H1 (cell line): Measurements from ENCODE around the gene AP1S3. TPM values are rescaled to one million over a fixed set of nuclear protein-coding genes. Genes with fewer than 3 reads are reported as not detected.

ENCODE experiments used
- CTCF ChIA-PET: fragments of 300-600 bp; sonication (Branson Sonifier 250); formaldehyde crosslinking; loops from one replicate; lab custom pipeline; 2021; ENCODE audit not compliant: partially characterized antibody; lab: Charles Lee
- POLR2A ChIA-PET: fragments of 300-600 bp; sonication (Branson Sonifier 250); formaldehyde crosslinking; loops from one replicate; lab custom pipeline; 2021; ENCODE audit warnings: inconsistent platforms; ENCODE audit not compliant: partially characterized antibody; lab: Charles Lee
- DNase-seq, 2 experiments: peaks; one replicate each; pipeline versions ENCODE4 v3.0.0 to v3.0.0-alpha.2; 2010 to 2022; ENCODE audit warnings: low spot score in 2 of 2, low read depth in 1 of 2, mixed read lengths in 1 of 2
- FAIRE-seq: peaks from 2 replicates; lab custom pipeline; 2011; peaks lifted over from hg19 to GRCh38; lab: Jason Lieb, UNC
- H2AFZ ChIP-seq: 2 replicates; pipeline ENCODE4 v1.8.1; 2012; ENCODE audit warnings: low read length, inconsistent platforms
- H2AK5ac ChIP-seq: 2 replicates; pipeline ENCODE4 v1.6.1; 2013; ENCODE audit warnings: low read depth, low read length
- H2BK120ac ChIP-seq: replicated peaks from 2 replicates; pipeline ENCODE3; 2013; ENCODE audit warnings: low read depth, low read length, inconsistent platforms
- H2BK12ac ChIP-seq: 2 replicates; pipeline ENCODE4 v1.6.1; 2013; ENCODE audit warnings: low read depth, low read length
- H2BK15ac ChIP-seq: 2 replicates; pipeline ENCODE4 v1.6.1; 2013; ENCODE audit warnings: low read length
- H2BK20ac ChIP-seq: 2 replicates; pipeline ENCODE4 v1.6.1; 2013; ENCODE audit warnings: low read length
- H2BK5ac ChIP-seq: 2 replicates; pipeline ENCODE4 v1.6.1; 2013; ENCODE audit warnings: low read depth, low read length
- H3K14ac ChIP-seq: 2 replicates; pipeline ENCODE4 v1.6.1; 2013; ENCODE audit warnings: inconsistent platforms; ENCODE audit not compliant: insufficient read length
- H3K18ac ChIP-seq: 2 replicates; pipeline ENCODE4 v1.6.1; 2013; ENCODE audit warnings: low read length; ENCODE audit errors: extremely low read depth
- H3K23ac ChIP-seq: 2 replicates; pipeline ENCODE4 v1.6.1; 2013; ENCODE audit warnings: inconsistent platforms; ENCODE audit not compliant: insufficient read length
- H3K23me2 ChIP-seq: 2 replicates; pipeline ENCODE4 v1.6.1; 2013; ENCODE audit warnings: low read depth, low read length
- H3K27ac ChIP-seq: 2 replicates; pipeline ENCODE4 v1.6.1; 2011; ENCODE audit warnings: low read depth, low read length, inconsistent platforms
- H3K27me3 ChIP-seq, 4 experiments: replicated peaks in 1 of 4; 1 replicate in 1 of 4; 2 replicates in 3 of 4; pipeline versions ENCODE4 v1.6.1 to v1.8.1; 2011 to 2013; ENCODE audit warnings: low read length in 3 of 4, mild to moderate bottlenecking in 3 of 4, inconsistent platforms in 2 of 4, mixed read lengths in 2 of 4, moderate library complexity in 1 of 4; ENCODE audit not compliant: control insufficient read depth in 3 of 4, insufficient read depth in 3 of 4; ENCODE audit errors: extremely low read depth in 1 of 4
- H3K36me3 ChIP-seq, 4 experiments: 2 replicates each; pipeline versions ENCODE4 v1.6.1 to v1.8.1; 2011 to 2013; ENCODE audit warnings: mild to moderate bottlenecking in 4 of 4, low read length in 3 of 4, moderate library complexity in 2 of 4, control low read depth in 1 of 4, inconsistent platforms in 1 of 4; ENCODE audit not compliant: insufficient read depth in 4 of 4, control insufficient read depth in 2 of 4
- H3K4ac ChIP-seq: replicated peaks from 2 replicates; pipeline ENCODE3; 2013; ENCODE audit warnings: low read length, low read depth, mixed read lengths, inconsistent platforms; ENCODE audit not compliant: insufficient read length
- H3K4me1 ChIP-seq, 4 experiments: replicated peaks in 1 of 4; 1 replicate in 1 of 4; 2 replicates in 3 of 4; pipeline versions ENCODE4 v1.6.1 to v1.8.1; 2011 to 2013; ENCODE audit warnings: low read length in 3 of 4, inconsistent platforms in 2 of 4, mixed read lengths in 1 of 4; ENCODE audit not compliant: insufficient read depth in 4 of 4, control insufficient read depth in 3 of 4
- H3K4me2 ChIP-seq, 2 experiments: 2 replicates each; pipeline versions ENCODE4 v1.6.1 to v1.8.1; 2011 to 2013; ENCODE audit warnings: low read depth in 2 of 2, low read length in 2 of 2, control low read depth in 1 of 2, inconsistent platforms in 1 of 2, mild to moderate bottlenecking in 1 of 2; ENCODE audit not compliant: insufficient read depth in 1 of 2
- H3K4me3 ChIP-seq, 4 experiments: fragments of 200-600, 300-600 bp in 1 of 4; sonication (generic), shearing (Covaris generic), sonication (Bioruptor Twin) in 1 of 4; 2 replicates each; pipeline versions ENCODE4 v1.5.1 to v1.8.1; 2011 to 2016; ENCODE audit warnings: low read length in 4 of 4, low read depth in 3 of 4, control low read depth in 2 of 4, inconsistent platforms in 2 of 4, mild to moderate bottlenecking in 2 of 4, mixed read lengths in 1 of 4, moderate library complexity in 1 of 4; ENCODE audit not compliant: insufficient read depth in 2 of 4; ENCODE audit errors: extremely low read depth in 1 of 4
- H3K56ac ChIP-seq: replicated peaks from 2 replicates; pipeline ENCODE3; 2013; ENCODE audit warnings: low read depth, mild to moderate bottlenecking, mixed read lengths, low read length, inconsistent platforms; ENCODE audit not compliant: insufficient read length
- H3K79me1 ChIP-seq: 2 replicates; pipeline ENCODE4 v1.6.1; 2013; ENCODE audit warnings: low read depth, low read length, control low read depth
- H3K79me2 ChIP-seq, 2 experiments: 2 replicates each; pipeline versions ENCODE4 v1.6.1 to v1.8.1; 2012 to 2013; ENCODE audit warnings: low read length in 2 of 2, mild to moderate bottlenecking in 2 of 2, inconsistent platforms in 1 of 2; ENCODE audit not compliant: insufficient read depth in 2 of 2, control insufficient read depth in 1 of 2
- H3K9ac ChIP-seq, 4 experiments: replicated peaks in 1 of 4; 1 replicate in 1 of 4; 2 replicates in 3 of 4; pipeline versions ENCODE4 v1.6.1 to v1.8.1; 2011 to 2013; ENCODE audit warnings: low read depth in 3 of 4, low read length in 3 of 4, control low read depth in 2 of 4, mild to moderate bottlenecking in 2 of 4, moderate library complexity in 2 of 4, inconsistent platforms in 1 of 4; ENCODE audit errors: extremely low read depth in 1 of 4
- H3K9me3 ChIP-seq, 2 experiments: 2 replicates each; pipeline versions ENCODE4 v1.6.1 to v1.8.1; 2012 to 2013; ENCODE audit warnings: mild to moderate bottlenecking in 2 of 2, moderate library complexity in 2 of 2, control low read depth in 1 of 2, inconsistent platforms in 1 of 2, low read depth in 1 of 2, low read length in 1 of 2, mixed read lengths in 1 of 2; ENCODE audit not compliant: insufficient read depth in 2 of 2
- H4K20me1 ChIP-seq, 2 experiments: replicated peaks in 1 of 2; 2 replicates each; pipeline versions ENCODE3 to v1.8.1; 2011 to 2013; ENCODE audit warnings: inconsistent platforms in 2 of 2, low read length in 2 of 2, mild to moderate bottlenecking in 1 of 2; ENCODE audit not compliant: insufficient read depth in 2 of 2, control insufficient read depth in 1 of 2
- H4K5ac ChIP-seq: 2 replicates; pipeline ENCODE4 v1.6.1; 2013; ENCODE audit warnings: low read length, low read depth, mixed read lengths, inconsistent platforms; ENCODE audit not compliant: insufficient read length
- H4K8ac ChIP-seq: 2 replicates; pipeline ENCODE4 v1.8.0; 2013; ENCODE audit warnings: mild to moderate bottlenecking, moderate library complexity, low read length, inconsistent platforms; ENCODE audit not compliant: insufficient read depth; ENCODE audit errors: extremely low read depth
- H4K91ac ChIP-seq: replicated peaks from 2 replicates; pipeline ENCODE3; 2013; ENCODE audit warnings: low read length, mixed read lengths, inconsistent platforms; ENCODE audit not compliant: insufficient read length
- RBBP5 ChIP-seq: IDR thresholded peaks from 2 replicates; pipeline ENCODE4 v1.7.1; 2012; ENCODE audit warnings: low read depth, mild to moderate bottlenecking, inconsistent platforms, low read length, moderate library complexity, borderline replicate concordance
- WGBS, 2 experiments: shearing (Covaris generic) in 1 of 2; methylation state at CpG; one replicate each; pipeline versions ENCODE4 v1.1.6 to v1.1.7; 2013 to 2015; ENCODE audit warnings: low lambda C conversion rate in 2 of 2, mixed read lengths in 2 of 2, inconsistent platforms in 1 of 2, low coverage in 1 of 2, missing lambda C conversion rate in 1 of 2; ENCODE audit not compliant: insufficient replicate concordance in 2 of 2, insufficient coverage in 1 of 2, insufficient read length in 1 of 2; ENCODE audit errors: extremely low coverage in 1 of 2, missing lambda C conversion rate in 1 of 2; 5-methylcytosine and 5-hydroxymethylcytosine counted together
- polyA plus RNA-seq, 7 experiments: library from polyadenylated mRNA; depleted of rRNA in 3 of 7; stranded (reverse) in 5 of 7; unstranded in 2 of 7; fragments of >200 nt in 5 of 7; fragments of 200-250 nt in 2 of 7; gene quantifications; 1 replicate in 5 of 7; 2 replicates in 1 of 7; 4 replicates in 1 of 7; pipeline versions ENCODE4 v1.2.1 to v1.2.3, GENCODE V29; 2011 to 2013; ENCODE audit warnings: missing spikeins in 2 of 7, mixed read lengths in 2 of 7
- total RNA-seq: library from RNA; stranded (reverse); fragmentation: NEBNext Ultra II Directional; extraction: Animal tissue kit (Norgen Biotek cat#: 25700); gene quantifications from 2 replicates; pipeline ENCODE4 v1.2.1, GENCODE V29; 2021
- TF ChIP-seq, protein P1 (sequence below): IDR thresholded peaks from 2 replicates; pipeline ENCODE4 v1.6.1; 2012; ENCODE audit warnings: inconsistent platforms

AP1S3 gene
- total and polyA plus RNA-seq, 2 of the 8 experiments (the other 6 are each of a cell fraction or from before 2014, with no cell fraction given): 3.9 to 20.2 TPM

DNA sequence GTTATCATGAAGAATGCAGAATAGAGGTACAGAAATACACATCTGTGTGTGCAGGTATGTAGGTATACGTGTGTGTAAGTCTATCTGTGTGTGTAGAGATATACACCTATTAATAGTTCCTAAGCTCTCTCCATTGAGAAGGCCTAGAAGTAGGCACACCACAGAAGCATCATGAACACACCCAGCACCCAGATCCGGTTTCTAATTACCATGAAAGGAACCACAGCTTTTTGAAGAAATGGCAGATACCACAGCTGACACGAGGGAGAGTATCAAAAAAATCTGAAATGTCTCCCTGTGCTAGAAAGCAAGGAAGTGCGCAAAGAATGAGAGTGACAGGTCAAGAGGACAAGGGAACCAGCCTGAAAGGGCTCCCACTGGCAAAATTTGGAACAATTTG, 27.7 kb upstream of the AP1S3 start:
- no peak overlapping the region for H3K4ac ChIP-seq
- H3K4me2 ChIP-seq: no peak overlapping the region
- no peaks in the 10 kb centered on the region for H4K20me1 ChIP-seq
- TF ChIP-seq, protein P1, sequence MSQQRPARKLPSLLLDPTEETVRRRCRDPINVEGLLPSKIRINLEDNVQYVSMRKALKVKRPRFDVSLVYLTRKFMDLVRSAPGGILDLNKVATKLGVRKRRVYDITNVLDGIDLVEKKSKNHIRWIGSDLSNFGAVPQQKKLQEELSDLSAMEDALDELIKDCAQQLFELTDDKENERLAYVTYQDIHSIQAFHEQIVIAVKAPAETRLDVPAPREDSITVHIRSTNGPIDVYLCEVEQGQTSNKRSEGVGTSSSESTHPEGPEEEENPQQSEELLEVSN: no peak
- TF ChIP-seq RBBP5: no peak
- H4K5ac ChIP-seq: no peak overlapping the region
- WGBS, 2 experiments: 90% methylated on average over 4 of the region's 4 CpGs; no CpG with 5 or more reads in 1 of the 2 experiments
- H3K79me2 ChIP-seq: no peaks in the 10 kb centered on the region
- no peak overlapping the region for H2BK20ac ChIP-seq
- no peak overlapping the region for H4K91ac ChIP-seq
- H2BK15ac ChIP-seq: no peak overlapping the region
- no peaks in the 10 kb centered on the region for H3K4me1 ChIP-seq
- H2BK5ac ChIP-seq: no peak overlapping the region
- H2AFZ ChIP-seq: no peak overlapping the region
- H3K4me3 ChIP-seq: no peak overlapping the region
- H3K27ac ChIP-seq: no peak overlapping the region
- H3K23ac ChIP-seq: no peak overlapping the region
- no peaks in the 10 kb centered on the region for H3K23me2 ChIP-seq
- DNase-seq: no peak
- CTCF ChIA-PET: interaction anchor here (0.9 to 1.0 kb wide), 2 partner anchors 8 to 22 kb away, joined by 3 read pairs; no protein-coding TSS in a partner anchor
- no peak overlapping the region for H3K14ac ChIP-seq
- H3K9ac ChIP-seq: no peak overlapping the region
- H3K79me1 ChIP-seq: no peaks in the 10 kb centered on the region
- H3K56ac ChIP-seq: no peak overlapping the region
- H3K9me3 ChIP-seq: no peaks in the 10 kb centered on the region
- no peak overlapping the region for H2BK12ac ChIP-seq
- H2AK5ac ChIP-seq: no peak overlapping the region
- no peaks in the 10 kb centered on the region; a peak in 1 of 8 replicates for H3K36me3 ChIP-seq
- H2BK120ac ChIP-seq: no peak overlapping the region
- no peak overlapping the region for H4K8ac ChIP-seq
- no peaks in the 10 kb centered on the region for H3K27me3 ChIP-seq
- no peak for FAIRE-seq
- H3K18ac ChIP-seq: no peak overlapping the region
- POLR2A ChIA-PET: no interaction called here
